Keratinocyte (primary cell): ENCODE results near the gene TAF11. TPM values are rescaled to one million over a fixed set of nuclear protein-coding genes. Genes with fewer than 3 reads are reported as not detected.
"Not testable (repeated sequence)": the region's sequence is repeated elsewhere in the genome, so short reads cannot be mapped to it uniquely, and the experiment has no call there.

Experiments
- DNase-seq: peaks from one replicate; pipeline ENCODE4 v3.0.0-alpha.2; 2011; ENCODE audit warnings: low read depth, missing footprints, low spot score
- FAIRE-seq: peaks from 2 replicates; lab custom pipeline; 2011; peaks lifted over from hg19 to GRCh38; lab: Jason Lieb, UNC
- H2AFZ ChIP-seq: 2 replicates; pipeline ENCODE4 v1.6.0; 2012; ENCODE audit warnings: low read length, control low read depth, inconsistent platforms; ENCODE audit not compliant: control insufficient read depth
- H3K27ac ChIP-seq: 2 replicates; pipeline ENCODE4 v1.5.1; 2011; ENCODE audit warnings: low read length; ENCODE audit not compliant: control insufficient read depth, insufficient read depth
- H3K27me3 ChIP-seq: 3 replicates; pipeline ENCODE4 v1.6.0; 2011; ENCODE audit warnings: low read length; ENCODE audit not compliant: control insufficient read depth, insufficient read depth; ENCODE audit errors: extremely low read depth
- H3K36me3 ChIP-seq, 2 experiments: 2 replicates in 1 of 2; 3 replicates in 1 of 2; pipeline ENCODE4 v1.5.1; 2011; ENCODE audit warnings: low read length in 2 of 2, mild to moderate bottlenecking in 1 of 2; ENCODE audit not compliant: control insufficient read depth in 2 of 2, insufficient read depth in 2 of 2; ENCODE audit errors: extremely low read depth in 1 of 2
- H3K4me1 ChIP-seq: 3 replicates; pipeline ENCODE4 v1.5.1; 2011; ENCODE audit warnings: low read length; ENCODE audit not compliant: control insufficient read depth, insufficient read depth; ENCODE audit errors: extremely low read depth
- H3K4me2 ChIP-seq: 3 replicates; pipeline ENCODE4 v1.6.0; 2011; ENCODE audit warnings: low read depth, low read length; ENCODE audit not compliant: control insufficient read depth, insufficient read depth; ENCODE audit errors: extremely low read depth
- H3K4me3 ChIP-seq, 3 experiments: fragments of 200-600 bp in 1 of 3; sonication (generic) in 1 of 3; 2 replicates in 2 of 3; 3 replicates in 1 of 3; pipeline ENCODE4 v1.5.1; 2011 to 2016; ENCODE audit warnings: low read length in 3 of 3, mild to moderate bottlenecking in 3 of 3, control low read depth in 2 of 3, inconsistent platforms in 1 of 3, low read depth in 1 of 3, mixed read lengths in 1 of 3, mixed run types in 1 of 3, moderate library complexity in 1 of 3; ENCODE audit not compliant: control insufficient read depth in 2 of 3, insufficient read depth in 2 of 3; ENCODE audit errors: extremely low read depth in 1 of 3
- H3K79me2 ChIP-seq: 2 replicates; pipeline ENCODE4 v1.6.0; 2012; ENCODE audit warnings: low read length; ENCODE audit not compliant: control insufficient read depth, insufficient read depth
- H3K9ac ChIP-seq: 3 replicates; pipeline ENCODE4 v1.6.0; 2011; ENCODE audit warnings: low read length; ENCODE audit not compliant: control insufficient read depth, insufficient read depth; ENCODE audit errors: extremely low read depth
- H3K9me1 ChIP-seq: 3 replicates; pipeline ENCODE4 v1.6.0; 2011; ENCODE audit warnings: low read length; ENCODE audit not compliant: control insufficient read depth, insufficient read depth; ENCODE audit errors: extremely low read depth
- H3K9me3 ChIP-seq: 2 replicates; pipeline ENCODE4 v1.5.1; 2012; ENCODE audit warnings: low read depth, low read length; ENCODE audit not compliant: control insufficient read depth
- H4K20me1 ChIP-seq: 3 replicates; pipeline ENCODE4 v1.6.0; 2011; ENCODE audit warnings: low read length; ENCODE audit not compliant: control insufficient read depth, insufficient read depth; ENCODE audit errors: extremely low read depth
- EZH2 ChIP-seq: IDR thresholded peaks from one replicate; pipeline ENCODE4 v1.6.1; 2012; ENCODE audit warnings: inconsistent platforms, mild to moderate bottlenecking, low read length, moderate library complexity
- dilution Hi-C: fragments of 300-500 bp; cut with MboI; formaldehyde crosslinking; loops from one replicate; pipeline ENCODE4 v1.7.0; 2020; ENCODE audit warnings: low sequenced_read_pairs; ENCODE audit not compliant: extremely low pct_ligation_motif_present
- polyA minus RNA-seq, 3 experiments: library from RNA; depleted of rRNA, polyadenylated mRNA; stranded (reverse); fragments of >200 nt; gene quantifications; 1 replicate in 1 of 3; 2 replicates in 1 of 3; 3 replicates in 1 of 3; pipeline ENCODE4 v1.2.3, GENCODE V29; 2011
- polyA plus RNA-seq, 5 experiments: library from polyadenylated mRNA; depleted of rRNA in 3 of 5; stranded (reverse) in 3 of 5; stranded (forward) in 1 of 5; unstranded in 1 of 5; fragments of >200 nt; gene quantifications; 1 replicate in 1 of 5; 2 replicates in 3 of 5; 3 replicates in 1 of 5; pipeline versions ENCODE4 v1.2.1 to v1.2.3, GENCODE V29; 2011 to 2012; ENCODE audit warnings: missing spikeins in 2 of 5, low read depth in 1 of 5, low replicate concordance in 1 of 5
- TF ChIP-seq, protein P1 (sequence below), 3 experiments: IDR thresholded peaks in 1 of 3; conservative IDR thresholded peaks in 1 of 3; optimal IDR thresholded peaks in 1 of 3; 2 replicates in 2 of 3; 3 replicates in 1 of 3; pipeline versions ENCODE3 to v1.5.1; 2011; ENCODE audit warnings: low read length in 3 of 3, mild to moderate bottlenecking in 3 of 3, moderate library complexity in 2 of 3, control low read depth in 1 of 3, inconsistent platforms in 1 of 3; ENCODE audit not compliant: insufficient read depth in 2 of 3; ENCODE audit errors: extremely low read depth in 1 of 3

TAF11 gene, protein sequence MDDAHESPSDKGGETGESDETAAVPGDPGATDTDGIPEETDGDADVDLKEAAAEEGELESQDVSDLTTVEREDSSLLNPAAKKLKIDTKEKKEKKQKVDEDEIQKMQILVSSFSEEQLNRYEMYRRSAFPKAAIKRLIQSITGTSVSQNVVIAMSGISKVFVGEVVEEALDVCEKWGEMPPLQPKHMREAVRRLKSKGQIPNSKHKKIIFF
- 21.4 to 31.5 TPM (median 24.2 TPM) in 3 replicates for polyA plus RNA-seq
- polyA plus RNA-seq (2011; ENCODE audit: low read depth) = 23.2 TPM
- polyA plus RNA-seq (2011; cell fraction: cytosol; rRNA removed) = 20.1 and 31.2 TPM in 2 replicates
- 26.9 and 31.6 TPM in 2 replicates for polyA plus RNA-seq (2011; cell fraction: nucleus; rRNA removed)
- 17.7 and 24.1 TPM in 2 replicates for polyA plus RNA-seq (2012; ENCODE audit: low replicate concordance)
- 4.5 to 9.3 TPM (median 5.4 TPM) in 3 replicates for polyA minus RNA-seq
- 12.5 TPM for polyA minus RNA-seq (2011; cell fraction: cytosol; rRNA and poly(A)+ RNA removed)
- polyA minus RNA-seq (2011; cell fraction: nucleus; rRNA and poly(A)+ RNA removed) = 3.9 and 6.9 TPM in 2 replicates

DNA sequence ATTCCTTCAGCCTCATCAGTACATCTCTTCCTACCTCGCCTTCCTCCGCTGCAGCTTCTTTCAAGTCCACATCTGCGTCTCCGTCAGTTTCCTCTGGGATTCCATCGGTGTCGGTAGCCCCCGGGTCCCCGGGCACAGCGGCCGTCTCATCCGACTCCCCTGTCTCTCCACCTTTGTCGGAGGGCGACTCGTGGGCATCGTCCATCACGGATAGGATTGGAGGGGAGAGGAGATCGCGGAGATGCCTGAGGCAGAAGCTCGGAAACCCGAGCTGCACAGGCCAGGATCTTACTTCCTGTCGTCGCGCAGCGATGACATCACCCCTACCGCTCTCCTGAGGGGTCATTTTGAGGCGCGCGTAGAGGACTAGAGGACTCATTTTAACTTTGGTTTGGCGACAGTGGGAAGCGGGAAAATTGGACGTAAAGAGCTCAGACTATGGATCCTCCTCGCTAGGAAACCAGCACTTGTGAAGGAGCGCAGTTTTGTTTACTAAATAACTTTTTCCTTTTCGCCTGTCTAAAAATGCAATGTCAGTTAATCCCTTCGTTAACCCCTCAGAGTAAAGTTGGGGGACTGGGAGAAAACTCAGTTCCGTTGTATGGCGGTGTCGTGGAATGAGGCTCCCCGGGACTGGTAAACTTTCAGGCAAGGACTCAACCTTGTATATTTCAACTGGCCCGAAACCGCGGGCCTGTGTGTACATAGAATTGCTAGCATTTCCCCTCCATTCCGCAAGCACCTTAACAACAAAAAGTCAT lies at the start of gene TAF11:
Gene TAF11 (minus strand): TSS at position 290 of the 761 bp plus-strand sequence. CDS start 85 bp downstream, at position 205.
- H3K4me1 ChIP-seq = peaks cover 27% of the 10 kb centered on the region
- H3K4me2 ChIP-seq = peak within 1 kb of the TSS; percentile 97
- no peak for TF ChIP-seq EZH2
- TF ChIP-seq, protein P1, sequence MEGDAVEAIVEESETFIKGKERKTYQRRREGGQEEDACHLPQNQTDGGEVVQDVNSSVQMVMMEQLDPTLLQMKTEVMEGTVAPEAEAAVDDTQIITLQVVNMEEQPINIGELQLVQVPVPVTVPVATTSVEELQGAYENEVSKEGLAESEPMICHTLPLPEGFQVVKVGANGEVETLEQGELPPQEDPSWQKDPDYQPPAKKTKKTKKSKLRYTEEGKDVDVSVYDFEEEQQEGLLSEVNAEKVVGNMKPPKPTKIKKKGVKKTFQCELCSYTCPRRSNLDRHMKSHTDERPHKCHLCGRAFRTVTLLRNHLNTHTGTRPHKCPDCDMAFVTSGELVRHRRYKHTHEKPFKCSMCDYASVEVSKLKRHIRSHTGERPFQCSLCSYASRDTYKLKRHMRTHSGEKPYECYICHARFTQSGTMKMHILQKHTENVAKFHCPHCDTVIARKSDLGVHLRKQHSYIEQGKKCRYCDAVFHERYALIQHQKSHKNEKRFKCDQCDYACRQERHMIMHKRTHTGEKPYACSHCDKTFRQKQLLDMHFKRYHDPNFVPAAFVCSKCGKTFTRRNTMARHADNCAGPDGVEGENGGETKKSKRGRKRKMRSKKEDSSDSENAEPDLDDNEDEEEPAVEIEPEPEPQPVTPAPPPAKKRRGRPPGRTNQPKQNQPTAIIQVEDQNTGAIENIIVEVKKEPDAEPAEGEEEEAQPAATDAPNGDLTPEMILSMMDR (optimal IDR thresholded peaks at IDR 0.05 in 1 of 3, IDR thresholded peaks at IDR 0.05 in 1 of 3, conservative IDR thresholded peaks at IDR 0.05 in 1 of 3; ENCODE audit: extremely low read depth in 1 of 3, insufficient read depth in 2 of 3, low read length in 3 of 3) = no peak
- H3K27ac ChIP-seq = peak within 1 kb of the TSS; percentile 92
- H4K20me1 ChIP-seq = peaks cover 7% of the 10 kb centered on the region
- no peaks in the 10 kb centered on the region for H3K9me3 ChIP-seq
- peaks cover 3% of the 10 kb centered on the region for H3K9me1 ChIP-seq
- H3K4me3 ChIP-seq = peak within 1 kb of the TSS; percentile 75 to 100 (median 83)
- peaks cover 64% of the 10 kb centered on the region for H3K79me2 ChIP-seq
- no peaks in the 10 kb centered on the region for H3K27me3 ChIP-seq
- H3K9ac ChIP-seq = peak within 1 kb of the TSS; percentile 88
- no peaks in the 10 kb centered on the region for H3K36me3 ChIP-seq
- FAIRE-seq (peak; percentile 29), DNase-seq (peak; percentile 74)
- peak within 1 kb of the TSS; percentile 87 for H2AFZ ChIP-seq
- dilution Hi-C loops = no loop called here

DNA sequence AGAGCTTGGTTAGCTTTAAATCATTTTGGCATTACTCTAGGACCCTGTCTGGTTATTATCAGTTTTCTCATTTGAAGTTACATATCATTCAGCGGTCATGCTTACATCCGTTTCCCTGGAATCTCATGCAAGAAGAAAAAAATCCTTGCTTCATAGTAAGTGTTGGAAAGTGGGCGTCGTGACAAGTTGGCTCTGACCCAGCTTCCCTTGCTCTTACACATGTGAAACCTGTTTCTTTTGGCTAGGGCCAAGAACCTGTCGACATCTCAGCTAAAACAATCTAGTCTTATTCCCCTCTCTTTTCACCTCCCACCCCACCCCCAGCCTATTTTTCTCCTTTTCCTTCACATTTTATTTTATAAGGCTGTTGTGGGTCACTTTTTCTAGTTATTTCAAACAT lies 46.7 kb upstream of the TAF11 start:
- no peak for DNase-seq
- Histone ChIP-seq H3K27ac (no peak overlapping the region), H3K27me3 (no peaks in the 10 kb centered on the region)

DNA sequence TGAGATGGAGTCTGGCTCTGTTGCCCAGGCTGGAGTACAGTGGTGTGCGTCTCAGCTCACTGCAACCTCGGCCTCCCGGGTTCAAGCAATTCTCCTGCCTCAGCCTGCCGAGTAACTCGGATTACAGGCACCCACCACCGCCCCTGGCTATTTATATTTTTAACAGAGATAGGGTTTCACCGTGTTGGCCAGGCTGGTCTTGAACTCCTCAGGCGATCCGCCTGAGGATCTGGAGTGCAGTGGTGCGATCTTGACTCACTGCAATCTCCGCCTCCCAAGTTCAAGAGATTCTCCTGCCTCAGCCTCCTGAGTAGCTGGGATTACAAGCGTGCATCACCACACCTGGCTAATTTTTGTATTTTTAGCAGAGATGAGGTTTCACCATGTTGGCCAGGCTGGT lies 44.4 kb upstream of the TAF11 start:
- H3K4me1 ChIP-seq, H3K27ac ChIP-seq, H3K4me2 ChIP-seq, FAIRE-seq, H3K27me3 ChIP-seq, H3K9ac ChIP-seq, H3K9me3 ChIP-seq, H3K4me3 ChIP-seq, H4K20me1 ChIP-seq, H3K36me3 ChIP-seq, DNase-seq, H2AFZ ChIP-seq, H3K79me2 ChIP-seq, dilution Hi-C loops, H3K9me1 ChIP-seq: not testable (repeated sequence)

More for the DNA sequence above, 46.7 kb upstream of the TAF11 start:
- Histone ChIP-seq H3K36me3 (no peaks in the 10 kb centered on the region), H3K4me1 (no peaks in the 10 kb centered on the region), H3K9ac (no peak overlapping the region), H3K4me2 (no peak overlapping the region), H2AFZ (no peak overlapping the region), H3K79me2 (peaks cover 2% of the 10 kb centered on the region), H3K9me1 (no peaks in the 10 kb centered on the region), H3K4me3 (no peak overlapping the region), H3K9me3 (no peaks in the 10 kb centered on the region), H4K20me1 (no peaks in the 10 kb centered on the region)
- TF ChIP-seq, protein P1 (optimal IDR thresholded peaks at IDR 0.05 in 1 of 3, IDR thresholded peaks at IDR 0.05 in 1 of 3, conservative IDR thresholded peaks at IDR 0.05 in 1 of 3; ENCODE audit: extremely low read depth in 1 of 3, insufficient read depth in 2 of 3, low read length in 3 of 3) = no peak
- no peak for TF ChIP-seq EZH2
- no peak for FAIRE-seq
- dilution Hi-C loops = no loop called here
